DMS114 treated with DMSO at 0.1 percent for 48 hours (cell line): ENCODE results near the gene ANK2.
"Not testable (repeated sequence)": the region's sequence is repeated elsewhere in the genome, so short reads cannot be mapped to it uniquely, and the experiment has no call there.

Experiments used
- DNase-seq: peaks from one replicate; lab custom pipeline; 2025; ENCODE audit not compliant: unreplicated experiment; lab: John Stamatoyannopoulos, UW

Gene ANK2

GRCh38 chr4:113146876-113147358, 97.5 kb downstream of the ANK2 start:
- DNase-seq, result no peak

GRCh38 chr4:113147498-113148111, 98.2 kb downstream of the ANK2 start:
- no peak for DNase-seq

- DNase-seq, result no peak
These were observed 99.5 kb downstream of the ANK2 start for GRCh38 chr4:113148925-113149324.

- DNase-seq, result no peak
These were observed 104.2 kb downstream of the ANK2 start for GRCh38 chr4:113153529-113154101.

GRCh38 chr4:113154281-113154680, 104.8 kb downstream of the ANK2 start:
- DNase-seq, result no peak

- no peak for DNase-seq
These were observed 107.8 kb downstream of the ANK2 start for GRCh38 chr4:113157086-113157857.

GRCh38 chr4:113159942-113160545, 110.6 kb downstream of the ANK2 start:
- DNase-seq, result no peak

GRCh38 chr4:113160548-113160947, 111.1 kb downstream of the ANK2 start:
- no peak for DNase-seq

- no peak for DNase-seq
These were observed 112.6 kb downstream of the ANK2 start for GRCh38 chr4:113162089-113162488.

GRCh38 chr4:113169368-113169767, 119.9 kb downstream of the ANK2 start:
- DNase-seq, result no peak

GRCh38 chr4:113170115-113170804, 120.8 kb downstream of the ANK2 start:
- DNase-seq, result no peak

- no peak for DNase-seq
These were observed 121.5 kb downstream of the ANK2 start for GRCh38 chr4:113170805-113171468.

- DNase-seq, result no peak
These were observed 123.8 kb downstream of the ANK2 start for GRCh38 chr4:113173126-113173792.

- no peak for DNase-seq
These were observed 124.4 kb downstream of the ANK2 start for GRCh38 chr4:113173793-113174264.

- DNase-seq, result no peak
These were observed 129.6 kb downstream of the ANK2 start for GRCh38 chr4:113179091-113179490.

- DNase-seq, result no peak
These were observed 130.5 kb downstream of the ANK2 start for GRCh38 chr4:113179996-113180395.

GRCh38 chr4:113181289-113182007, 132.0 kb downstream of the ANK2 start:
- no peak for DNase-seq

GRCh38 chr4:113183032-113183605, 133.7 kb downstream of the ANK2 start:
- DNase-seq, result no peak

- DNase-seq, result not testable (repeated sequence)
These were observed 136.8 kb downstream of the ANK2 start for GRCh38 chr4:113186220-113186619.
